GM19239 (cell line): ENCODE data around the gene EHBP1L1.
A peak's percentile ranks its signal among the peaks of the same experiment; 100 is the strongest.

ENCODE experiments used
- DNase-seq: peaks from one replicate; pipeline ENCODE4 v3.0.0; 2011; ENCODE audit warnings: low spot score; ENCODE audit not compliant: insufficient read length
- FAIRE-seq: peaks from 2 replicates; lab custom pipeline; 2011; peaks lifted over from hg19 to GRCh38; lab: Jason Lieb, UNC

The EHBP1L1 gene

DNA sequence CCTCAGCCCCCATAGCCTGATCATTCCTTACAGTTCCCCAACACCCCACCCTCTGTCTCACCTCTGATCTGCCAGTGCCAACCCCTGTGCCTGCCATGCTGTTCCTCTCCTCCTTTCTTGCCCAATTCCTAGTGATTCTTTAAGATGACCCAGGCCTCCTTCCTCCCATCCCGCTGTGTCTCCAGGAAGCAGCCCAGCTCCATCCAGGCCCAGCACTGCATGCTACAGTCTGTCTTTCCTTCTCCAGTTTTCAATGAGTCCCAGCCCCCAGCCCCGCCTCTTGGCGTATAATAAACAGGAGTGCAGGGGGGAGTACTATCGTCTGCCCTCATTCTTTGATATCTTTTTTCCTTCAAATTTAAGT lies 30.0 kb upstream of the EHBP1L1 start:
- no peak for DNase-seq
- FAIRE-seq = no peak

DNA sequence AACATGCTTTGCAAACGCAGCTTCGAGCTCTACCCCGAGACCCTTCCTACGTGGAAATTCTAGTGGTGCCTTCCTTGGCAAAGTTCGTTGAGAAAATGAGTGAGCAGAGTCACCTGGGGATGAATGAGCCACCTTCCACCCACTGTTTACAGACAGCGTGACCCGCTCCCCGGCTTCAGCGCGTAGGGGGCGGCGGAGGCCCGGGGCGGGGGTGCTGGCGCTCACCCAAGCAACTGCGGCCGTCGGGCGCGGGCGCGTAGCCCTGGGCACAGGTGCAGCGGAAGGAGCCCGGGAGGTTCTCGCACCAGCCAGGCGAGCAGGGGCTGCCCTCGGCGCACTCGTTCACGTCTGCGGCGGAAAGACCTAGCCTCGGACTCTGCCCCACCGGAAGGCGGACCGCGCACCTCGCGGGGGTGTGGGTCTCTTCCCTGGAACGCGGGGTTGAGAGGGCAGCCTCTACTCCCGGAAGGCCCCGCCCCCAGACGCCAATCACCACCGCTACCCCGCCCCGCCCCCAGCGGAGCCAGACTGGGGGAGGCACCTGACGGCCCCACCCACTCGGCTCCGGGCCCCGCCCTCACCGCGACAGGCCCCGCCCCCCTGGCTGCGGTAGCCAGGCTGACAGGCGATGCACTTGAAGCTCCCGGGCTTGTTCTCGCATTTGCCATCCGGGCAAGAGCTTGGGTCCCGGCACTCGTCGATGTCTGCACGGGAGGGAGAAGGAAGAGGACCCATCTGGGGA lies 29.5 kb upstream of the EHBP1L1 start:
- DNase-seq (peak; percentile 99), FAIRE-seq (peak; percentile 68)

GRCh38 chr11:65547446-65548125 lies 28.3 kb upstream of the EHBP1L1 start:
- no peak for DNase-seq
- no peak for FAIRE-seq

DNA sequence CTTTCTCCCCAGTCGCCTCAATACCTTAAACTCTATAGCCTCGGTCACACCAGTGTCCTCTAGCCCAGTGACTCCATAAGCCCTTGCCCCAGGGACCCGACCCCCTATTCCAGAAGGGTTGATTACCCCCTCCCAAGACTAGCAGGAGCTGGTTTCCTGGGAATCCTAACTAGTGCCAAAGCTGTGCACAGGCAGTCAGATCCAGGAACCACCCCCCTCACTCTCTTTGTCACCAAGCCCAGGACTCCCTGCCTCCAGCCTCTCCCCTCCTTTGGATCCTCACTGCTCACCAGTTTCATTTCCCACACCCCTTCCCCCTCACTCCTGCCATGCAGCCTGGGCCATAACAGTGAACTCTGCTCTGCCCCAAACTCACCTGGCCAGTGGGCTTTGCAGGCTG lies 27.5 kb upstream of the EHBP1L1 start:
- DNase-seq (no peak), FAIRE-seq (no peak)

DNA sequence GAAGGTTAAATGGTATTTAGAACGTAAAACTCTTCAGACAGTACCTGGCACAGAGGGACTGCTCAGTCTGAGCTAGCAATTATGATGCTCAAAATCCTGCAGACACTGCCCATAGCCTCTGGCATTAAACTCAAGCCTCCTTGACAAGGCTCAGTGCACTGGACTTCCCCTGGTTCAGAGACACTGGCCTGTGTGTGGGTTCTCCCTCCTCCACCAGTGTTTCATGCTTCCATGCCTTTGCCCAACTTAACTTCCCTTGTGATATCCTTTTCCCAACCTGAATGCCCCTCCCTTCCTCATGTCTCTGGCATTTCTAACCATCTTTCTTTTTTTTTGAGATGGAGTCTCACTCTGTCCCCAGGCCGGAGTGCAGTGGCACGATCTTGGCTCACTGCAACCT lies 26.8 kb upstream of the EHBP1L1 start:
- DNase-seq (no peak), FAIRE-seq (no peak)

DNA sequence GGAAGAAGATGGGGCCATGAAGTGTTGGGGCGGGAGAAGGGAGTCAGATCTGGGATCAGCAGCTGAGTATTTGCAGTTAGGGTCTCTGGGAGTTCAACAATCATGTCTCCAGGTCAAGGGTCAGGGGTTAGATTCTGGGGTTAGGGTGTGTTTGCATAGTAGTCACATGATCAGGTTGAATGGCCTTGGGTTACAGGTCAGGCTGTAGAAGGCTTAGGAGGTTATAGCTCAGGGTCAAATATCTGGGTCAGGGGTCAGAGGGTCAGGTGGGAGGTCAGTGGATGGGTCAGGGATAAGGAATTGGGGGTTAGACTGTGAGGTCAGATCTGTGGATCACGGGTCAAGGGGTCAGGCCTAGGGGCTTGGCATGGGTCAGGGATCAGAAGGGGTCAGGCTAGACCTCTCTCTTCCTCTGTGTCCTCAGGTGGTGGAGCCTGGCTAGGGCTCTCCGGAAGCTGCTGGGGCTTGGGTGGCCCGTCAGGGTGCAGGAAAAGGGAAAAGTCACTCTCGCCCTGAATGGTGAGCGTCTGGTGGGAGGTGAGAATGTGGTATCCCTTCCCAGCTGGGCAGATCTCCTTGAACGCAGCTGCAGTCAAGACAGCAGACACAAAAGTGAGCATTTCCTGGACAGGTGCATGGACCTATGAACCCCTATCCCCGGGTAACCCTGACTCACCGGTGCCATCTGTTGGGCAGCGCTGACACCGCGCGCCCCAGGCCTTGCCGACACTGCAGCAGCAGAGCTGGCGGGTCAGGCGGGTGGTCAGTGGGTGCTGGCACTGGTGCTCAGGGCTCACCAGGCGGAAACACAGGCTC lies 24.1 kb upstream of the EHBP1L1 start:
- DNase-seq (peak; percentile 89), FAIRE-seq (peak; percentile 77)

DNA sequence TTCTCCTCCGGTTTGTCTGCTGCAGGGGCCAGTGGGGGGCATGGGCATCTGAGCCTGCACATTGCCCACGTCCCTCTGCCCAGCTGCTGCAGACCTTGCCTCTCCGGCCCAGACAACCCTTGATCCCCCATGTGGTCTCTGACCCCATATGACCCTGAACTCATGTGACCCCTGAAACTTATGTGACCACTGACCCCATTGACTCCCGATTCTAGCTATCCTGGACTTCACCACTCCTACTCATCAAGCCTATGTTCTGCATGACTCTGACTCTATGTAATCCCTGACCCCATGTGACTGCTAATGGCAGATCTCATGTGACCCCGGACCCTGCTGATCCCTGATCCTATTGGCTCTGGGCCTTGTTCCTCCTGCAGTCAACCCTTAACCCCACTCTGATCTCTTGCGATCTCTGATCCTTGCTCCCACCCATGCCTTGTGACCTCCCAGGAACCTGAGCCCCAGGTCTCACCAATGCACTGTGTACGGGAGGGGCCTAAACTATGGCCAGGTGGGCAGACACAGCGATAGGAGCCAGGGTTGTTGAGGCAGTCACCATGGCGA lies 23.4 kb upstream of the EHBP1L1 start:
- no peak for FAIRE-seq

DNA sequence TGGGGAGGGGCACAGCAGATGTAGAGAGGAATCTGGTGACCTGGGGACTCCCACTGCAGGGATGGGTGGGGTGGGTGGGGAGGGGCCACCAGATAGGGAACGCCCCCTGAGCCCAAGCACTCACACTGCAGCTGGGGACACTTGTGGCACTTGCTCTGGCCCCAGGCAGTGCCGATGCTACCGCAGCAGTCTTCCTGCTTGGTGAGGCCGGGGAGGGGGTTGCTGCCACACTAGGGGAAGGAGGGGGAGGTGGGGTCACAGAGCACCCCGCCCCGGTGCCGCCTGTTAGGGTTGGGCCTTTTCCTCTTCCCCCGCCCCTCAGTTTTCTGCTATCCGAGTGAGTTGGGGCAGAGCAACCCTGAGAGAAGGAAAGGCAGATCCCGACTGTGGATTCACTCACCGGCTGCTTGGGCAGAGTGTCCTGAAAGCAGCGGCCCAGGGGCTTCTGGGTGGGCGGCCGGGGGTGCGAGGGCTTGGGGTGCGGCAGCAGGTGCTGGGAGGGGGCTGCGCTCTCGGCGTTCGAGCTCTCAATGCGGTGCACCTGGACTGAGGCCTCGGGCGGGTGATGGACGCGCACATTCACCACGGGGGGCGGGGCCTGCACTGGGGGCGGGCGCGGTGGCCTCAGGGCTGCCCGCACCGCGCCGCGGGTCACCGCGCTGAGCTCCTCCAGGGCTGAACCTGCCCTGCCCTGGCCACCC lies 22.4 kb upstream of the EHBP1L1 start:
- DNase-seq (no peak), FAIRE-seq (no peak)

More for the DNA sequence above, 23.4 kb upstream of the EHBP1L1 start:
- DNase-seq = no peak

DNA sequence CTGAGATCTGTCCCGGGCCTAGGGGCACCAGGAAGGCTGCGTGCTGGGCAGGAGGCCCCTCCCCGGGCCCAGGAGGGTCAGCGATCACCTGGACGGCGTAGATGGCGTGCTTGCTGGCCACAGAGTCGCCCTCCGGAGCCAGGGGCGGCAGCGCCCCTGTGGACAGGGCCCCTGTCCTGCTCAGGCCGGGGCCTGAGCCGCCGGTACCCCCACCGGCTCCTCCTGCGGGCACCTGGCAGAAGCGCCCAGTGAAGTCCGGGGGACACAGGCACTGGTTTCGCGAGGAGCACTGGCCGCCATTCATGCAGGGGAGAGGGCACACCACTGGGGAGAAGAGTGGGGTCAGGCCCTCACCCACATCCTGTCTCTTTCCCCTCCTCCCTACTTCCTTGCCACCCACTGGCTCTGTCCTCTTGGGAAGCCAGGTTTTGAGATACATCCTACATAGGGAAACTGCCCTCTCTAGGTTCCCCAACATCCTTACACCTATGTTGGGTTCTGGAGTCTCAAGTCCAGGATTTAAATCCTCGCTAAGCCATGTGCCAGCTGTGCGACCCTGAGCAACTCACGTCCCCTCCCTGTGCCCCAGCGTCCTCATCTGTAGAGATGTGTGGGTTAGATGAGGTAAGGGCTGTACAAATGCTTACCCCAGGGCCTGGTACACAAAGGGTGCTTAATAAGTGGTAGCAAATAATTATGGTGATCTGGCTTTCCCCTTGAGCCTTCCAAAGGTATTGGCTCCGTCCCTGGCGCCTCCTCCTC lies 21.6 kb upstream of the EHBP1L1 start:
- FAIRE-seq = no peak
- DNase-seq = no peak

DNA sequence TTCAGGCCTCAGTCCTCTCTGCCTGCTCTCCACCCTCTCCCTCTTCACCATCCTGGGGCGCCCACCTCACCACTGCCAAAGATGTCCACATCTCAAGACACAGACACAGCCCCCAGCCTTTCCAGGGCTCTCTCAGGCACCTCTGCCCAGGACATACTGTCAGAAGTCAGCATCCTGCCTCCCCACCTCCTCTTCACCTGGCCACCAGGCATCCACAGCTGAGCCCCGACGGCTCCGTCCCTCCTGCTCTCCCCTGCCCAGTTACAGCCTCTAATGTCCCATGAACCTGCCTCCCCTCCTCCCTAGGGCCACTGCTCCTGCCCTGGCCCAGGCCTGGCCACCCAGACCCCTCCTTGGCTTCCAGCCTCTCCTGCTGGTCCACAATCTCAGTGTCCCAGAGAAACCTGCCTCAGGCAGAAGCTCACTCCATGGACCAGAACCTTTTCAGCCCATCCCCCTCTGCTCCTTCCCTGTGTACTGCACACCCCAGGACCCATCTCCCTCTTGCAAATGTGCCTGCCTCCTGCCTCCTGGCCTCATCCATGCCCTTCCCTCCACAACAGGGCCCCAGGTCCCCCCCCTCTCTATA lies 20.9 kb upstream of the EHBP1L1 start:
- FAIRE-seq = no peak
- DNase-seq = no peak

- DNase-seq (no peak), FAIRE-seq (no peak)
Observed at GRCh38 chr11:65555693-65556231, 20.1 kb upstream of the EHBP1L1 start.

- FAIRE-seq (no peak), DNase-seq (no peak)
Observed at GRCh38 chr11:65556470-65557279, 19.2 kb upstream of the EHBP1L1 start.

DNA sequence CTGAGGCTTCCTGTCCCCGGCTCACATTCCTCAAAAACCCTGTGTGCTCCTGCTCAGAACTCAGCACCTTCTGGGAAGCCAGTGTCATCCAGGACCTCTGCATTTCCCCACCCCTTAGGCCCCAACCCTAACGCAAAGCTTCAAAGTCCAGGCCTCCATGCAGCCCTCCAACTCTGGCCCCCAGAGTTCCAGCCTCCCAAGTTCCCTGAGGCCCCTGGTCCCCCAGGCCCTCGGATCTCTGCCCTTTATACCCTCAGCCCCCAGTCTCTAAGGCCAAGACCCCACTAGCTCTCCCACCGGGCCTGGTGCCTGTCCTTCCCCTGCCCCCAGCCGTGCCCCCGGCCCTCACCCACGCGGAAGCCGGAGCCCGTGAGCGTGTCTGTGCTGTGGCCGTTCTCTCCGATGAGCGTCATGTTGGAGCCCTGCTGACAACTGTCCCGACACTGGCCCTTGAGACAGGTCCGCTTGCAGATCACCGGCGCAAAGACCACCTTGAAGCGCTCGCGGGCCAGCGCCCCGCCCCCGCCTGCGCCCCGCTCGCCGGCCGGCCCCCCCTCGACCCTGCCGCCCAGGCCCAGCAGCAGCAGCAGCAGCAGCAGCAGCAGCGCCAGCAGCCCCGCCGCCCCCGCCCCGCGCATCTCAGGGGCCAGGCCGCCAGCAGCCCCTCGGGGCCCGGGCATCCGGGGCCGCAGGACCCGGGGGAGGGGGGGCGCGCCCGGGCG lies 18.4 kb upstream of the EHBP1L1 start:
- DNase-seq = no peak

DNA sequence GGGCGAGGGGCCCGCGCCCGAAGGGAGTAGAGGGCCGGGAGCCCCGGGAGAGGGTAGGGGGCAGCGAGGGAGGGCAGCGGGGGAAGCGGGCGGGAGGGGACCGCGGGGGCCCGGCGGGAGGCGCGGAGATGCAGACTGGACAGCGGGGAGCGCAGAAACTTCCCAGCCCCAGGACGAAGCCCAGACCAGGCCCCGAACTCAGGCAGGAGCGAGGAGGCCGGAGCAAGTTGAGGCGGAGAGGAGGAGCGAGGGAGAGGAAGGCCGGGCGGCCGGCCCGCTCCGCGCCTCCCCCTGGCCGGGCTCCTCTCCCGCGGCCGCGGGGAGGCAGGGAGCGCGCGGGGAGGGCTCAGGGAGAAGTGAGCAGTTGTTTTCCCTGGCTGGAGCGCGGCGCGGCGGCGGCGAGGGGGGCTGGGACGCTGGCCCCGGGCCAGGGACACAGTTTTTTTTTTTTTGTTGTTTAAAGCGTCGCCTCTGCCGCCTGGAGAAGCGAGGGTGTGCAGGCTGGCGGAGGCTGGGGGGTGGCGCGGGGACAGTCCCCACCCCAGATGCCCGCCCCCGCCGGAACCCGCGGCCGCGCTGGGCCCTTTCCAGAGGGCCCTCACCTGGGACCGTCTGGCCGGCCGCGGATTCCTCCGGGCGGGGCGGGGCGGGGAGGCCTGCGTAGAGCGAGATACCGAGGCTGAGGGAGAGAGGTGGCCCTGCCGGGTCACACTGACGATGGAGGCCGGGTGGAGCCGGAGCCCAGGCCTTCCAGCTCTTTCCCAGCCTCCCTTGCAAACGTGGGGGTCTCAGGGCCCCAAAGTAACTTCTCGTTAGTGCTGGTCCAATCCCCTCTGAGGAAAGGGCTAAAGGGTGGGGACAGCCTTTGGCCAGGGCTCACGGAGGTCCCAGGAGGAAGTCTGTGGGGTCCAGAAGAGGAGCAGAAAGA lies 17.6 kb upstream of the EHBP1L1 start, which contains the start of gene LTBP3:
LTBP3 (minus strand) TSS at position 358 of the 928 bp plus-strand sequence. CDS start 400 bp downstream, outside the sequence.
- no peak for FAIRE-seq
- DNase-seq = peak; percentile 72

More for the DNA sequence above, 18.4 kb upstream of the EHBP1L1 start:
- no peak for FAIRE-seq

- FAIRE-seq = no peak
- DNase-seq = no peak
Observed at GRCh38 chr11:65558930-65559509, 16.8 kb upstream of the EHBP1L1 start.

DNA sequence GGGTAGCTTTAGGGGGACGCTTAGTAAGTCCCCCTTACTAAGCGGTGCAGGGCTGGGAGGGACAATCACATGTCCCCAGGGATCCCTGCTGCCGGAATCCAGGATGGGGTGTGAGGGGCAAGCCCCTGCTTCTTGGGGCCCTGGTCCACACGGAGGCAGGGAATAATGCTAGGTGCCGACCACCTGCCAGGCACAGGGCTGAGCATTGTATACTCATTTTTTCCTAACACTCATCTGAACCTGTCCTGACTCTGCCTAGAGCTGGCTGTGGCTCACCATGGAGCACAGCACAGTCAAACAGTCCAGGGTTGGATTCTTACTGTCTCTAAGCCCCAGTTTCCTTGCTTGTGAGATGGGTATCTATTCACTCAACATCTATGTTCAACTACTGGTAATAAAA lies 16.3 kb upstream of the EHBP1L1 start:
- DNase-seq (no peak), FAIRE-seq (no peak)
